Rectal smooth muscle tissue (tissue), 1 donor: ENCODE measurements around the gene ZFHX3.

ENCODE experiments used
- H3K27ac ChIP-seq: one replicate; pipeline ENCODE4 v1.7.0; 2013; ENCODE audit warnings: low read depth, low read length, inconsistent platforms
- H3K27me3 ChIP-seq: one replicate; pipeline ENCODE4 v1.7.0; 2013; ENCODE audit warnings: low read length; ENCODE audit not compliant: control insufficient read depth, insufficient read depth
- H3K36me3 ChIP-seq: one replicate; pipeline ENCODE4 v1.7.0; 2013; ENCODE audit warnings: low read length; ENCODE audit not compliant: control insufficient read depth, insufficient read depth
- H3K4me1 ChIP-seq: one replicate; pipeline ENCODE4 v1.7.0; 2013; ENCODE audit warnings: low read length; ENCODE audit not compliant: control insufficient read depth, insufficient read depth
- H3K4me3 ChIP-seq: one replicate; pipeline ENCODE4 v1.7.0; 2013; ENCODE audit warnings: low read length
- H3K9ac ChIP-seq: one replicate; pipeline ENCODE4 v1.7.0; 2013; ENCODE audit warnings: low read length

ZFHX3 gene

DNA sequence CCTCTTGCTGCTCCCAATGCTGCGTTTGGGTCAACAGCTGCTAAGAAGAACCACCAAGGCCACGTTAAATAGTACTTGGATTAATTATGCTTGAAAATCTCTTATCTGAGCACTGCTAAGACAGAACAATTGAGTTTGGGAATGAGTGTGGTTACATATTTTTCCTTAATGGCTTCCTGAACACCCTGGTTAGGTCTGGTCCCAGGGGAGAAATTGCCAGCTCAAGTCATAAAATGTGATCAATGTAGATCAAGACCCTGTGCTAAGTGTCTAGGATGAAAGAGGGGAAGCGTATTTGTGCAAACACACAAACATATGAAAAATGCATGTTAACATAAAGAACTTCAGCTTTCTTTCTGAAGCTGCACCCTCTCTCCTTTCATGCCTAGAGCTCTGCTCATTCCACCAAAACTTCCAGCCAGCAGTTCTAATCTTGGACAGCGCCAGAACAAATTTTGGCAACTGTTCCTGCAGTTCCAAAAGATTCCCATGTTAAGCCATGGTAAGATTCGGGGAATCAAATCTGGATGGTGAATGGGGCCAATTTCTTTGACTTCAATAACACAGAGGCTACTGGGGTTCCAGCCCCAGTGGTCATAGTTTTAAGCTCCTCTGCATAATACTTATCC lies 72.0 kb downstream of the ZFHX3 start:
- Histone ChIP-seq H3K36me3 (no peaks in the 10 kb centered on the region), H3K27me3 (no peaks in the 10 kb centered on the region), H3K9ac (no peak overlapping the region), H3K4me1 (no peaks in the 10 kb centered on the region), H3K4me3 (no peak overlapping the region), H3K27ac (no peak overlapping the region)

DNA sequence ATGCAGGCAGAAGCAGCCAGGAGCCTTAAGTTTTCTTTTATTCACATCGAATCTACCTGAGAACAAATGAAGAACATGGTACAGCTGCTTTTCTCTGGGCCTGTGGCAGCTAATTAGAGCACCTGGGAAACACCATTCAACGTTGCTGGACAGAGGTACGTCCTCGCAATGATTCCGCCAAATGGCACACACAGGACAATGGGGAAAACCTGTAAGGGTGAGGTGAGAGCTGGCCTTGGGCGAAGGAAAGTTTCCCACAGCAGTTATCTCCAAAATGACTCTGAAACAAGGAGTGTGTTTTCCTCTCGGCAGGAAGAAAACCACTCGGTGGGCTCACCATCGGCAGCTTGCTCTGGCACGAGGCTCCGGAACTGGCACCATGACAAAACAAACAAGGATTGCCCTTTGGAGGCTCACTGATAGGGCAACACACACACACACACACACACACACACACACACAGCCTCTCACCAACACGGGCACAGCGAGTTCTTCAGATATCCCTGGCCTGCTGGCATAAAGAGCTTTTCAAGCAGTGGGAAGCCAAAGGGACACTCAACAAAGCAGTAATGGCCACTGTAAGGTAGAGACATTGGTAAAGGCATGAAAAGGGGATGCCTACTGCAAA lies 73.7 kb downstream of the ZFHX3 start:
- H3K27me3 ChIP-seq = no peaks in the 10 kb centered on the region
- no peak overlapping the region for H3K4me3 ChIP-seq
- no peaks in the 10 kb centered on the region for H3K4me1 ChIP-seq
- no peak overlapping the region for H3K9ac ChIP-seq
- H3K27ac ChIP-seq = no peak overlapping the region
- H3K36me3 ChIP-seq = no peaks in the 10 kb centered on the region

DNA sequence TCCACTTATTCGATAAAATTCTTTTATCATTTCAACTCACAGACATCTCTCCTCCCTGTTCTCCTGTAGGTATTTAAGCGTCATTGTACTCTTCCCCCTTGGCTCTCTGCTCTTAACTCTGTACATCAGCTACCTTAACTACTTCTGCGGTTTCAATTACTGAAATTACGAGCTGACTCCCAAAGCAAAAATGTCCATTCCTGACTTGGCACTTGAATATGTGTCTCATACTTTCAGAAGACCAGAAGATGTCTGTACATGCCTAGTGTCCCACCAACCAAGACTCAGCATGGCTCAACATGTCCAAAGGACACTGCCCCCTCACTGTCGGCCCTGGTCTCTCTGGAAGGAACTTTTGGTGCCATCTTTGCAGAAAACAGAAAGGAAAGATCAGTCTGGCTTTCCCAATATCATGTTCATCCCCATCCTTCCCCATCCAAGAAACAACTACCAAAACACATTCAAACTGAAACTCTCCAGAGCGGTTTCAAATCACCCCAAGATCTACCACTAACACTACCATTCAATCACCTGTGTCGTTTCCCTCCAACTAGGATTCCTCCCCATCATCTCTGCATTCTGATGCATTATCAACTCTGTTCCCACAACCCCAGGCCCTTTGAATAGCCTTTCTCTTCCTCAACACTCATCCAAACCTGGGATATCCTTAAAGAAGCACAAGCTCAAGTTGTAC lies 74.9 kb downstream of the ZFHX3 start:
- Histone ChIP-seq H3K27ac (no peak overlapping the region), H3K9ac (no peak overlapping the region), H3K4me3 (no peak overlapping the region), H3K4me1 (no peaks in the 10 kb centered on the region), H3K36me3 (no peaks in the 10 kb centered on the region), H3K27me3 (no peaks in the 10 kb centered on the region)

DNA sequence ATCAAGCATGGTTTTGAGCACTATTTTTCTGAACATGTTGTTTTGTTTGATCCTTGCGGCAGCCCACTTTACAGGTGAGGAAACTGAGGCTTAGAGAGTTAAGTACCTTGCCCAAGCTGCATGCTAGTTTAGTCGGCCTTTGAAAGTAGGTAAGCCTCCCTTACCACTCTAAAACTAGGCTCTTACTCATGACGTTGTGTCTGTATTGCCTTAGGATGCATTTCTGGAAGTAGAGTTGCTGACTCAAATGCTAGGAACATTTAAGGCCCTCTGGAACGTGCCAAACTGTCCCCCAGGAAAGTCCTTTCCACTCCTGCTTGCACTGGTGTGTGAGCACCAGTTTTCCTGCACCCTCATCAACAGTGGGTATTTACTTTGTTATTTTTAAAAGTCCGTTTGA lies 76.6 kb downstream of the ZFHX3 start:
- H3K36me3 ChIP-seq = no peaks in the 10 kb centered on the region
- H3K27me3 ChIP-seq = no peaks in the 10 kb centered on the region
- no peak overlapping the region for H3K27ac ChIP-seq
- no peak overlapping the region for H3K9ac ChIP-seq
- no peak overlapping the region for H3K4me3 ChIP-seq
- no peaks in the 10 kb centered on the region for H3K4me1 ChIP-seq

DNA sequence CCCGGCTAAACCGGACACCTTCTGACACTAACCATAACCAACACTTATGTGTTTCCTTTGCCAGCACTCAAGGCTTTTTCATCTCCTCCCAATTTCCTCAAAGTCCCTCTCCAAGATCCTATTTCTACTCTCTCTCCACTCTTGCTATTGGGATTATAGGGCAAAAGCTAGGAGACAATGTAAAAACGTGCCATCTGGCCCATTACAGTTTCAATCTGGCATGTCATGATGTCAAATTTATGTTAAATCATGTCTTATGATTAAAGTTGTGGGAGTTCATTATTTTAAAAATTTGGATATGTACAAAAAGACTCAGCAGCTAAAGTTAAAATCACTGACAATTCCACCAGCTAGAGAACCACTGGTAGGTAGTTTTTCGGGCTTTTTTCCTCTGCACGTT lies 77.3 kb downstream of the ZFHX3 start:
- H3K4me3 ChIP-seq = no peak overlapping the region
- H3K9ac ChIP-seq = no peak overlapping the region
- no peaks in the 10 kb centered on the region for H3K4me1 ChIP-seq
- no peaks in the 10 kb centered on the region for H3K36me3 ChIP-seq
- H3K27ac ChIP-seq = no peak overlapping the region
- no peaks in the 10 kb centered on the region for H3K27me3 ChIP-seq

DNA sequence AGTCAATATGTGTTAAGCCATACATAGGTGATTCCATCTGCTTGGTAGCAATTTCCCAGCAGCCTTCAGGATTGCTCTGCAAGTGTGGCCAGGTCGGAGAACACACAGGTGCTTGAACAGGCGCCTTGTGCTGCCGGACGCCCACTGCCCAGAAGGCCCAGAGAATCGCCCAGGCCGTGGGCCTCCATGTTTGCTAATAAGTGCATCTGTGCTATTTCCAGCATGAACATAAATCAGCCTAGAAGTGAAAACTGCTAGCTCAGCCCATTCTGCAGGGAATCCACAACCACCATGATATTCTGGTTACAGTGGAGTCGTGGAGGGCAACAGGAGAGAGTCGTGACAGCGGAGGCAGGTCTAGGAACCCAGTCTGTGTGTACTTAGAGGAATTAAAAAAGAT lies 78.1 kb downstream of the ZFHX3 start:
- Histone ChIP-seq H3K36me3 (no peaks in the 10 kb centered on the region), H3K27ac (no peak overlapping the region), H3K4me1 (no peaks in the 10 kb centered on the region), H3K4me3 (no peak overlapping the region), H3K27me3 (no peaks in the 10 kb centered on the region), H3K9ac (no peak overlapping the region)

DNA sequence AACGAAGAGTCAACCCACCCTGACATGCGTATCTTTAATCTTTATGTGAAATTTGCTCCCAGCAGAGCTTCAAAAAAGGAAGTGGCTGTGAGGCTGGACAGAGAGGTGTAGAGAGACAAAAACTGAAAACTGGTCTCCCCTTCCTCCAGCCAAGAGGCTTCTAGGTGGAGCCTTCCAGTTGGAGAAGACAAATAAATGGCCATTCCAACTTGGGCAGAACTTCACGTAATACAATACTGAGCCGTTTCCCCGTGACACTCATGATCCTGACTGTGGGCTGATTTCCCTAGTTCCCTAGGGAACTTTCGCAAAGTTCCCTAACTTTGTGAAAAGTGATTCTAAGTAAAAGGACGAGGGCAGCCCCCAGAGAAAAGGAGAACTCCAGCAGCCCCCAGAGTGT lies 78.8 kb downstream of the ZFHX3 start:
- H3K27ac ChIP-seq = no peak overlapping the region
- H3K4me3 ChIP-seq = no peak overlapping the region
- no peaks in the 10 kb centered on the region for H3K4me1 ChIP-seq
- no peak overlapping the region for H3K9ac ChIP-seq
- no peaks in the 10 kb centered on the region for H3K27me3 ChIP-seq
- H3K36me3 ChIP-seq = no peaks in the 10 kb centered on the region

DNA sequence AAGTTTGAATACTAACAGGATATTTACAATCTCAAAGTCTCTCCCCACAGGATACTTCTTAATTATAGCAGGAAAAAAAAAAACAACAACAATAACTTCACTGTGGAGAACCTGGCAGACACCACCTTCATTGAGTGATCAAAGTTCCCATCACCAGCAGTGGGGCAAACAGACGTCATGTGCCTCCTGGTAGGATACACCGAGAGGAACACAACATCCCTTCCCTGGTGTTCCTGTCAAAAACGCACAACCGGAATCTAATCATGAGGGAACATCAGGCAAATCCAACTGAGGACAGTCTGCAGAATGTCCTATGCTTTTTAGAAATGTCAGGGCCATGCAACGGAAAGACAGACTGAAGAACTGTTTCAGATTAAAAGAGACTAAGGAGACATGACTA lies 80.0 kb downstream of the ZFHX3 start:
- H3K9ac ChIP-seq = no peak overlapping the region
- H3K4me1 ChIP-seq = no peaks in the 10 kb centered on the region
- H3K27me3 ChIP-seq = no peaks in the 10 kb centered on the region
- no peaks in the 10 kb centered on the region for H3K36me3 ChIP-seq
- no peak overlapping the region for H3K4me3 ChIP-seq
- H3K27ac ChIP-seq = no peak overlapping the region

DNA sequence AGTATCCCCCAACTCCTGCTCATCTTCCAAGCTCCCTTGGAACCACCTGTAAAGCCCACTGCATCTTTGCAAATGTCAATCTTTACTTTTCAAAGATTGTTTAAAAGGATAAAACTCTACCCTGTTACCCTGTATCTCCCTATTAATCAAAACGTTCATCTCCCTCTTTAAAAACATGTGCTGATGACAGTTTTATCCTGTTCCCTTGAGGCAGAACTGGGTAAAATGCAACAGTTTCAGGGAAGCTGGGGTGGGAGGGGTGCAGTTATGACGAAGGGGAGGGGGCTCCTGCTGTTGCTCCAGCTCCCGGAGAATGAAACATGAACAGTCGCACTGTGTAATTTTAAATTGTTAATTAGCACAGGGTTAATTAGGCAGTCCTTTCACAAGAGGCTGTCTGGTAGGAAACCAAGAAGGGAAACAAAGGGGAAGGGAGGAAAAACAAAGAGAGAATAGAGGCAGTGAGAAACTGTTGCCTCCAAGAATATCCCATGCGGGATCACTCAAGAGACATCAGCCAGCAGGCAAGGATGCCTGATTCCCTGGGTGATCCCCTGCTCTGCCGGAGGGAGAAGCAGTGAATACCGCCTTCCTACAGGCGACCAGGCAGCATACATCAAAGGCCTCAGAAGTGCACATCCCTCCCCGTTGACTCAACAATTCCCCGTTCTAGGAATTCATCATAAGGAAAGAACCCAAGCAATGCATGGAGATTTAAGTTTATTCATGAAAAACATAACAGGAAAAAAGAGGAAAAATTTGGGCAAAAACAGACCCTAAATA lies 84.2 kb downstream of the ZFHX3 start:
- no peak overlapping the region for H3K9ac ChIP-seq
- H3K27ac ChIP-seq = no peak overlapping the region
- H3K4me1 ChIP-seq = no peaks in the 10 kb centered on the region
- no peaks in the 10 kb centered on the region for H3K36me3 ChIP-seq
- no peaks in the 10 kb centered on the region for H3K27me3 ChIP-seq
- no peak overlapping the region for H3K4me3 ChIP-seq

DNA sequence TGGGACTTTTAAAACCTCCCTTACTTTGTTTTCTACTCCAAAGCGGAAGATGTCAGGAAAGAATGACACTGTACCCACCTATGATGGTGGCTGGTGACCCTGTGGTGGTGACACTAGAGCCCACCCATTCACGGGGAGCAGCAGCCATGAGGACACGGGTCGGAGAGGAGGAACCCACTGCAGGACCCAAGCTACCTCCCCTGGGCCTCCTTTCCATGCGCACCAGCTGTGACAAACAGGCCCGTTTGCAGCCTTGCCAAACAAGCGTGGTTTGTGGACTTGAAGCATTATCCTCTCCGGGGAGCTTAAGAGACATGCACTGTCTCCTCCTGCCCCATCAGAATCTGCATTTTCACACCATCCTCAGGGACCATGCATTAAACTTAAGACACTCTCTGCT lies 85.6 kb downstream of the ZFHX3 start:
- no peak overlapping the region for H3K9ac ChIP-seq
- no peak overlapping the region for H3K27ac ChIP-seq
- no peak overlapping the region for H3K4me3 ChIP-seq
- H3K27me3 ChIP-seq = no peaks in the 10 kb centered on the region
- H3K36me3 ChIP-seq = no peaks in the 10 kb centered on the region
- H3K4me1 ChIP-seq = no peaks in the 10 kb centered on the region

DNA sequence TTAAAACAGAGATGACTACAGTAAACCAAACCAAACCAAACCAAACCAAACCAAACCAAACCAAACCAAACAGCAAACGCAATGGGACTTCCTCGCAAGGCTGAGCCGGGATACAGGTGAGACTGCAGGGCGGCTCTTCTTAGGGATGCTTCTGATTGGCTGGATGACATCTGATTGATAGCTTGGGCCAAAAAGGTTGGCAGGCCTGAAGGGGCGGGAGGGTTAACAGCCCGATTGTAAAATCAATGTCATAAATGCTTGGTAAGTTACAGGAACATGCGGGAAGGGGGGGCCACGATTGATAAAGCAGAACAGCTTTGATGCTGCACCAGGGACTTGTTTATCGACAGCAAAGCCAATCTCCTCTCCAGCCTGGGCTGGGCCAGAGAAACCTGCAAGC lies 86.1 kb downstream of the ZFHX3 start:
- no peak overlapping the region for H3K9ac ChIP-seq
- no peak overlapping the region for H3K4me3 ChIP-seq
- H3K27me3 ChIP-seq = no peaks in the 10 kb centered on the region
- no peaks in the 10 kb centered on the region for H3K36me3 ChIP-seq
- H3K27ac ChIP-seq = no peak overlapping the region
- no peaks in the 10 kb centered on the region for H3K4me1 ChIP-seq

DNA sequence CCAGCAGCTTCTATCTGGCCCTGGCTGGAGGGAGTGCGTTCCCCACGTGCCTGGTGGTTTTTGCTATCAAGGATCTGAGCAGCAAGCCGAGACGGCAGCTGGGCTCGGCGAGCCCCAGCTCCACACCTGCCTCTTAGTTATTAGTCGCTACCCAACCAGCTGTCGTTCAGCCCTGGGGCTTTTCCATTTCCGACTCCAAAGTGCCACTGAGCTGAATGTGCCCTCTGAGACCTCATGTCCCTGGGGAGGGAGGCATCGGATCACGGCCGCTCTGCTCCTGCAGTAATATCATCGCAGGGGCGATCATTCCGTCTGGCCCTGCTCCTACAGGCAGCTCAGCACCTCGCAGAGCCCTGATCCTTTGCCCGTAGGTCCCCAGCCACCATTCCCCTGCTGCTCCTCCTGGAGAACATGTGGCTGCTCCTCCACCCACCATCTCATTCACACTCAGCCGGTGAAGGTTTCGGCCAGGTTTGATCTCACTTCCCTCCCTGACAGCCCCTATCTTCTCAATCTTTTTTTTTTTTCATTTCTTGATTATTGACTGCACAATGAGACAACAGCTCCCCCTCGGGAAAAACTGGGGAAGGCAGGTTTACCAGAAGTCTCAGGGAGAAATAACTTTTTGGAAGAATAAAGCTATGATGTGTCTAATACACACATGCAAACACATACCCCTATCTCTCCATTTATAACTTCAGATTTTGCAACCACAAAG lies 86.7 kb downstream of the ZFHX3 start:
- Histone ChIP-seq H3K27ac (no peak overlapping the region), H3K27me3 (no peaks in the 10 kb centered on the region), H3K4me3 (no peak overlapping the region), H3K4me1 (no peaks in the 10 kb centered on the region), H3K9ac (no peak overlapping the region), H3K36me3 (no peaks in the 10 kb centered on the region)
